Activated T-cell treated with anti-CD3 and anti-CD28 coated beads for 4 hours (primary cell): ENCODE measurements around the gene UTF1.
"Not testable (repeated sequence)": the region's sequence is repeated elsewhere in the genome, so short reads cannot be mapped to it uniquely, and the experiment has no call there.

Source experiments
- DNase-seq: peaks from one replicate; pipeline ENCODE4 v3.0.0-alpha.2; 2020

The UTF1 gene

GRCh38 chr10:133210398-133211140, 19.4 kb upstream of the UTF1 start:
- no peak for DNase-seq

GRCh38 chr10:133211141-133211830, 18.7 kb upstream of the UTF1 start:
- no peak for DNase-seq

- no peak for DNase-seq
These were observed 17.8 kb upstream of the UTF1 start for GRCh38 chr10:133211959-133212852.

- DNase-seq: no peak
These were observed 17.0 kb upstream of the UTF1 start for GRCh38 chr10:133212853-133213494.

- DNase-seq: no peak
These were observed 16.2 kb upstream of the UTF1 start for GRCh38 chr10:133213641-133214467.

GRCh38 chr10:133214468-133215410, 15.3 kb upstream of the UTF1 start:
- DNase-seq: no peak

GRCh38 chr10:133215586-133215985, 14.4 kb upstream of the UTF1 start:
- DNase-seq: no peak

GRCh38 chr10:133216776-133217175, 13.2 kb upstream of the UTF1 start:
- DNase-seq: no peak

- DNase-seq: no peak
These were observed 12.0 kb upstream of the UTF1 start for GRCh38 chr10:133217800-133218589.

GRCh38 chr10:133218891-133219290, 11.1 kb upstream of the UTF1 start:
- no peak for DNase-seq

- DNase-seq: no peak
These were observed 10.2 kb upstream of the UTF1 start for GRCh38 chr10:133219782-133220181.

GRCh38 chr10:133221331-133221730, 8.7 kb upstream of the UTF1 start:
- DNase-seq: no peak

GRCh38 chr10:133221756-133222155, 8.3 kb upstream of the UTF1 start:
- not testable (repeated sequence) for DNase-seq

- no peak for DNase-seq
These were observed 5.9 kb upstream of the UTF1 start for GRCh38 chr10:133224076-133224475.

- no peak for DNase-seq
These were observed 5.2 kb upstream of the UTF1 start for GRCh38 chr10:133224756-133225372.

- DNase-seq: no peak
These were observed 4.3 kb upstream of the UTF1 start for GRCh38 chr10:133225707-133226191.

- DNase-seq: no peak
These were observed 3.7 kb upstream of the UTF1 start for GRCh38 chr10:133226251-133226808.

- no peak for DNase-seq
These were observed 2.8 kb upstream of the UTF1 start for GRCh38 chr10:133227256-133227655.
